GM12878 (cell line): ENCODE data around the gene PRMT7. TPM values are rescaled to one million over a fixed set of nuclear protein-coding genes. Genes with fewer than 3 reads are reported as not detected.

ENCODE experiments used
- ATAC-seq: fragments of 200-7000 bp; cut with Tn5 transposase; 3 replicates; pipeline ENCODE4 v1.9.1; 2020; ENCODE audit warnings: mild to moderate bottlenecking, moderate library complexity
- BruUV-seq: library from RNA; stranded (reverse); fragments of 400-500 nt; replicated peaks from 2 replicates; lab custom pipeline; 2021; lab: Mats Ljungman, UMichigan
- CTCF ChIA-PET: fragments of 300-600 bp; sonication (Branson Sonifier 250); formaldehyde crosslinking; extraction: SDS; loops from one replicate; lab custom pipeline; 2021; ENCODE audit warnings: inconsistent platforms; lab: Yijun Ruan, JAX
- POLR2A ChIA-PET: fragments of 350-600 bp; formaldehyde crosslinking; extraction: SDS; loops from one replicate; lab custom pipeline; 2021; ENCODE audit warnings: inconsistent platforms; lab: Charles Lee
- RAD21 ChIA-PET: fragments of 300-600 bp; sonication (Branson Sonifier 250); formaldehyde crosslinking; loops from one replicate; lab custom pipeline; 2023; ENCODE audit warnings: antibody characterized with exemption; ENCODE audit not compliant: unreplicated experiment; lab: Charles Lee
- SMC1A ChIA-PET: fragments of 300-600 bp; sonication (Branson Sonifier 250); formaldehyde crosslinking; loops from one replicate; lab custom pipeline; 2023; ENCODE audit not compliant: unreplicated experiment, uncharacterized antibody; lab: Charles Lee
- DNase-seq: peaks from one replicate; pipeline ENCODE4 v3.0.0-alpha.2; 2011; ENCODE audit warnings: low read depth, low spot score
- FAIRE-seq: peaks from 3 replicates; lab custom pipeline; 2011; peaks lifted over from hg19 to GRCh38; lab: Jason Lieb, UNC
- H2AFZ ChIP-seq: 2 replicates; pipeline ENCODE4 v1.6.0; 2011; ENCODE audit warnings: low read depth, low read length, control low read depth; ENCODE audit not compliant: control insufficient read depth
- H3K27ac ChIP-seq: 2 replicates; pipeline ENCODE4 v1.5.1; 2011; ENCODE audit warnings: control low read depth; ENCODE audit not compliant: control insufficient read depth, insufficient read depth
- H3K27me3 ChIP-seq, 2 experiments: replicated peaks in 1 of 2; 2 replicates each; pipeline versions ENCODE4 v1.6.0 to v1.6.1; 2011; ENCODE audit warnings: low read length in 1 of 2; ENCODE audit not compliant: control insufficient read depth in 2 of 2, insufficient read depth in 2 of 2
- H3K36me3 ChIP-seq, 2 experiments: 2 replicates each; pipeline ENCODE4 v1.5.1; 2011; ENCODE audit warnings: low read length in 1 of 2; ENCODE audit not compliant: control insufficient read depth in 2 of 2, insufficient read depth in 2 of 2
- H3K4me1 ChIP-seq: 2 replicates; pipeline ENCODE4 v1.6.1; 2011; ENCODE audit warnings: mild to moderate bottlenecking, low read length, moderate library complexity, mixed read lengths; ENCODE audit not compliant: control insufficient read depth, insufficient read depth
- H3K4me2 ChIP-seq: 2 replicates; pipeline ENCODE4 v1.6.0; 2011; ENCODE audit warnings: control low read depth; ENCODE audit not compliant: control insufficient read depth, insufficient read depth
- H3K4me3 ChIP-seq: fragments of 200-600 bp; sonication (generic); 2 replicates; pipeline ENCODE4 v1.5.1; 2016
- H3K79me2 ChIP-seq: 2 replicates; pipeline ENCODE4 v1.6.0; 2011; ENCODE audit warnings: low read length; ENCODE audit not compliant: control insufficient read depth, insufficient read depth
- H3K9ac ChIP-seq: 2 replicates; pipeline ENCODE4 v1.8.0; 2011; ENCODE audit warnings: low read length, control low read depth, mixed read lengths; ENCODE audit not compliant: control insufficient read depth, insufficient read depth
- H3K9me3 ChIP-seq: replicated peaks from 3 replicates; pipeline ENCODE4 v1.5.1; 2011; ENCODE audit warnings: mild to moderate bottlenecking, low read length; ENCODE audit not compliant: control insufficient read depth, insufficient read depth
- H4K20me1 ChIP-seq: 2 replicates; pipeline ENCODE4 v1.6.0; 2011; ENCODE audit not compliant: control insufficient read depth, insufficient read depth
- CBFB ChIP-seq: IDR thresholded peaks from 2 replicates; pipeline ENCODE4 v1.6.1; 2016; ENCODE audit warnings: antibody characterized with exemption, low read depth
- EED ChIP-seq: sonication (generic); IDR thresholded peaks from 2 replicates; pipeline ENCODE4 v1.6.1; 2016; ENCODE audit warnings: antibody characterized with exemption, low read depth
- HDGF ChIP-seq: fragments of 450-650 bp; IDR thresholded peaks from 2 replicates; pipeline ENCODE4 v1.6.1; 2016; ENCODE audit warnings: antibody characterized with exemption
- MXI1 ChIP-seq: fragments of 150-350 bp; IDR thresholded peaks from 2 replicates; pipeline ENCODE4 v1.6.1; 2011; ENCODE audit warnings: low read depth, mild to moderate bottlenecking, inconsistent platforms, low read length, improper control_type of control experiment
- MYC ChIP-seq: IDR thresholded peaks from 2 replicates; pipeline ENCODE4 v1.6.1; 2011; ENCODE audit warnings: mild to moderate bottlenecking, low read length, moderate library complexity, inconsistent platforms; ENCODE audit not compliant: insufficient read depth, insufficient replicate concordance, insufficient read length, severe bottlenecking
- NBN ChIP-seq: fragments of 450-650 bp; IDR thresholded peaks from 2 replicates; pipeline ENCODE4 v1.6.1; 2016
- NFXL1 ChIP-seq: fragments of 450-650 bp; IDR thresholded peaks from 2 replicates; pipeline ENCODE4 v1.6.1; 2017; ENCODE audit warnings: antibody characterized with exemption, mild to moderate bottlenecking, borderline replicate concordance
- NR2C1 ChIP-seq: fragments of 450-650 bp; IDR thresholded peaks from 2 replicates; pipeline ENCODE4 v1.6.1; 2017; ENCODE audit warnings: antibody characterized with exemption, mild to moderate bottlenecking, moderate library complexity
- NRF1 ChIP-seq: conservative IDR thresholded peaks from 2 replicates; pipeline ENCODE4 v1.6.1; 2011; ENCODE audit warnings: mild to moderate bottlenecking, low read depth, low read length, improper control_type of control experiment
- POLR2A ChIP-seq: IDR thresholded peaks from 2 replicates; pipeline ENCODE4 v1.6.1; 2011; ENCODE audit warnings: low read depth, mild to moderate bottlenecking, low read length
- POLR2AphosphoS2 ChIP-seq: IDR thresholded peaks from 2 replicates; pipeline ENCODE4 v1.6.1; 2011; ENCODE audit warnings: low read depth, mild to moderate bottlenecking, low read length, improper control_type of control experiment, moderate library complexity
- POLR2AphosphoS5 ChIP-seq: IDR thresholded peaks from 2 replicates; pipeline ENCODE4 v1.6.1; 2011; ENCODE audit warnings: mild to moderate bottlenecking, low read length, inconsistent platforms
- POU2F2 ChIP-seq: IDR thresholded peaks from 3 replicates; pipeline ENCODE4 v1.6.1; 2011; ENCODE audit warnings: low read depth, mild to moderate bottlenecking, low read length, borderline replicate concordance
- WRNIP1 ChIP-seq: IDR thresholded peaks from 2 replicates; pipeline ENCODE4 v1.6.1; 2011; ENCODE audit warnings: low read depth, low read length, improper control_type of control experiment, borderline replicate concordance
- ZBED1 ChIP-seq: IDR thresholded peaks from 2 replicates; pipeline ENCODE4 v1.6.1; 2016; ENCODE audit warnings: borderline replicate concordance
- ZSCAN29 ChIP-seq: fragments of 450-650 bp; IDR thresholded peaks from 2 replicates; pipeline ENCODE4 v1.6.1; 2017; ENCODE audit warnings: mild to moderate bottlenecking, moderate library complexity
- WGBS: methylation state at CpG from one replicate; pipeline ENCODE4 v1.1.6; 2016; ENCODE audit warnings: low lambda C conversion rate; ENCODE audit not compliant: insufficient replicate concordance, insufficient coverage; ENCODE audit errors: missing lambda C conversion rate; 5-methylcytosine and 5-hydroxymethylcytosine counted together
- in situ Hi-C: fragments of 300-500 bp; cut with MboI; formaldehyde crosslinking; loops from 9 replicates; pipeline ENCODE4 v1.14.3; 2018; ENCODE audit warnings: mixed read lengths
- intact Hi-C: fragments of 100-400 bp; cut with micrococcal nuclease; formaldehyde crosslinking; loops from one replicate; pipeline ENCODE4 v1.14.2; 2022; ENCODE audit not compliant: unreplicated experiment
- polyA plus RNA-seq, 11 experiments: library from polyadenylated mRNA; depleted of rRNA in 4 of 11; unstranded in 6 of 11; stranded (reverse) in 5 of 11; fragments of >200 nt; fragmentation: Nextera tagmentation in 4 of 11; fragmentation: Illumina TruSeq in 1 of 11; extraction: Ambion mirVana in 4 of 11; extraction: Trizol in 1 of 11; gene quantifications; 1 replicate in 1 of 11; 2 replicates in 10 of 11; pipeline versions ENCODE4 v1.2.1 to v1.2.3, GENCODE V29; 2011 to 2016; ENCODE audit warnings: inconsistent platforms in 2 of 11, missing spikeins in 2 of 11, low read depth in 1 of 11
- total RNA-seq, 4 experiments: library from RNA; depleted of rRNA in 3 of 4; stranded (reverse); fragments of >200 nt in 3 of 4; fragmentation: Illumina TruSeq in 1 of 4; extraction: Trizol in 1 of 4; gene quantifications; 2 replicates each; pipeline versions ENCODE4 v1.2.1 to v1.2.3, GENCODE V29; 2013 to 2021
- TF ChIP-seq, protein P1 (sequence below): fragments of 450-650 bp; IDR thresholded peaks from 2 replicates; pipeline ENCODE4 v1.6.1; 2016; ENCODE audit warnings: mild to moderate bottlenecking
- TF ChIP-seq, protein P2 (sequence below): fragments of 450-650 bp; IDR thresholded peaks from 2 replicates; pipeline ENCODE4 v1.6.1; 2017; ENCODE audit warnings: antibody characterized with exemption, mild to moderate bottlenecking, moderate library complexity

The PRMT7 gene
- total and polyA plus RNA-seq, 10 of the 15 experiments (the other 5 are each of a cell fraction or from before 2014, with no cell fraction given), result 5.1 to 56.1 (median 42.0) TPM

DNA sequence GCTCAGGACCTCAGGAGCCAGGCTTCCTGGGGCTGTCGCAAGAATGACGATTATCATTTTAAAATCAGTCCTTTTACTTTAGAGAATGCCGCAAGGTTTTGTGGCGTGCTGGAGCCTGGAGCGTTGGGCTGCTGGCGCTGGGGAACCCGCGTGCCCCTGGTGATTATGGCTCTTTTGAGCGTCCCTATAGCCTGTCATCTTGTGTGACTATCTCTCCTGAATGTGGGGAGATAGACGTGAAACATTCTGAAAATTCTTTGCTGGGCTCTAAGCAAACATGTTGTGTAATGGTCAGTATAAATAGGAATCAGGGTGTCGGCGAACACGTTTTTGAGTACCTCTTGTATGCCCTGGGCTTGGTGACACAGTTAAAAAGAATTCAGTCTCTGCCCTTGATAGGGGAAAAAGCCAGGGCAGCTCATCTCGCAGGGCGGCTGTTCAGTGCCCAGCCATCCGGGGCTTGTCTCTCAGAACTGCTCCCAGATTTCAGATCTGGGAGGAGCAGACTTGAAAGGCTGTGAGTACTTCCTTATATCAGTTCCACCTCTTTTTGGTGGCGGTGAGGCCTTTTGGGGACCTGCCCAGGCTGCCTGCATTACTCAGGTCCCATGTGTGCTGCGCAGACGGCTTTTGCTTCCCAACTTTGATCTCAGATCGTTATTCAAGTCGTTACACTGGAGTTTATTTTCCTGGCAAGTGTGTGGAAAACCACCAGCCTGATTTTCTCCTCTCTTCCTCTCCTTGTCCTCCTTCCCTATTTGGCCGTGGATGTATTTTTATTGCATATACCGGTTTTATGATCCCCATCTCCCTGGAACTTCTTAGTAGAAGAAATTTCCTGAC is 45.5 kb upstream of the PRMT7 start:
- DNase-seq, result no peak
- WGBS, result 1% methylated on average over 23 of the region's 23 CpGs
- RAD21 ChIA-PET, result interaction anchor here (1.0 to 10.2 kb wide), 5 partner anchors 19 to 60 kb away, joined by 4 to 399 read pairs (median 52); partner anchors contain the start of genes PRMT7 and SLC7A6OS
- CTCF ChIA-PET, result interaction anchor here (2.1 to 9.0 kb wide), 8 partner anchors 11 to 172 kb away, joined by 7 to 747 read pairs (median 77); partner anchors contain the start of genes PLA2G15, PRMT7 and SLC7A6OS
- H3K9me3 ChIP-seq, result no peaks in the 10 kb centered on the region
- peak overlapping the region; percentile 85 for H3K27ac ChIP-seq
- peak overlapping the region; percentile 82 for H3K4me2 ChIP-seq
- no TSS peak for BruUV-seq
- H3K9ac ChIP-seq, result peak overlapping the region; percentile 87
- peaks cover 22% of the 10 kb centered on the region for H3K4me1 ChIP-seq
- no peak for FAIRE-seq
- H3K27me3 ChIP-seq, result no peaks in the 10 kb centered on the region
- no peaks in the 10 kb centered on the region for H4K20me1 ChIP-seq
- H3K4me3 ChIP-seq, result peak overlapping the region; percentile 87
- POLR2A ChIA-PET, result interaction anchor here (0.6 to 4.7 kb wide), 4 partner anchors 16 to 54 kb away, joined by 4 to 51 read pairs (median 23); partner anchors contain the start of genes PRMT7 and SLC7A6OS
- H2AFZ ChIP-seq, result peak overlapping the region; percentile 76
- SMC1A ChIA-PET, result interaction anchor here (1.6 to 18.5 kb wide), 2 partner anchors 13 to 195 kb away, joined by 3 to 253 read pairs; no protein-coding TSS in a partner anchor
- peaks cover 67% of the 10 kb centered on the region for H3K79me2 ChIP-seq
- in situ Hi-C loops (no loop called here), intact Hi-C loops (loop anchor here (2.0 kb wide), 1 partner anchor 46 kb away; the partner anchor contains the start of genes PRMT7 and SLC7A6OS)
- ATAC-seq, result peak; percentile 38
- H3K36me3 ChIP-seq, result peaks cover 0 to 11% of the 10 kb centered on the region in 2 experiments; a peak in 1 of 4 replicates
- no peak for TF ChIP-seq ZSCAN29
- peak; percentile 14; the same call in 1 of the 2 replicates for TF ChIP-seq MXI1
- TF ChIP-seq, protein P1, sequence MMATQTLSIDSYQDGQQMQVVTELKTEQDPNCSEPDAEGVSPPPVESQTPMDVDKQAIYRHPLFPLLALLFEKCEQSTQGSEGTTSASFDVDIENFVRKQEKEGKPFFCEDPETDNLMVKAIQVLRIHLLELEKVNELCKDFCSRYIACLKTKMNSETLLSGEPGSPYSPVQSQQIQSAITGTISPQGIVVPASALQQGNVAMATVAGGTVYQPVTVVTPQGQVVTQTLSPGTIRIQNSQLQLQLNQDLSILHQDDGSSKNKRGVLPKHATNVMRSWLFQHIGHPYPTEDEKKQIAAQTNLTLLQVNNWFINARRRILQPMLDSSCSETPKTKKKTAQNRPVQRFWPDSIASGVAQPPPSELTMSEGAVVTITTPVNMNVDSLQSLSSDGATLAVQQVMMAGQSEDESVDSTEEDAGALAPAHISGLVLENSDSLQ, result 0 out of 2 replicates have a peak, but pooled peaks have one; percentile 3
- no peak for TF ChIP-seq ZBED1
- peak; percentile 67 for TF ChIP-seq POLR2AphosphoS5
- TF ChIP-seq MYC, result peak; percentile 50
- no peak for TF ChIP-seq POLR2A
- TF ChIP-seq EED, result peak; percentile 48; the same call in 1 of the 2 replicates
- no peak for TF ChIP-seq POLR2AphosphoS2
- TF ChIP-seq CBFB, result peak; percentile 10; the same call in 1 of the 2 replicates
- TF ChIP-seq NBN, result 0 out of 2 replicates have a peak, but pooled peaks have one; percentile 11
- no peak for TF ChIP-seq NFXL1
- no peak for TF ChIP-seq HDGF
- no peak for TF ChIP-seq WRNIP1
- TF ChIP-seq, protein P2, sequence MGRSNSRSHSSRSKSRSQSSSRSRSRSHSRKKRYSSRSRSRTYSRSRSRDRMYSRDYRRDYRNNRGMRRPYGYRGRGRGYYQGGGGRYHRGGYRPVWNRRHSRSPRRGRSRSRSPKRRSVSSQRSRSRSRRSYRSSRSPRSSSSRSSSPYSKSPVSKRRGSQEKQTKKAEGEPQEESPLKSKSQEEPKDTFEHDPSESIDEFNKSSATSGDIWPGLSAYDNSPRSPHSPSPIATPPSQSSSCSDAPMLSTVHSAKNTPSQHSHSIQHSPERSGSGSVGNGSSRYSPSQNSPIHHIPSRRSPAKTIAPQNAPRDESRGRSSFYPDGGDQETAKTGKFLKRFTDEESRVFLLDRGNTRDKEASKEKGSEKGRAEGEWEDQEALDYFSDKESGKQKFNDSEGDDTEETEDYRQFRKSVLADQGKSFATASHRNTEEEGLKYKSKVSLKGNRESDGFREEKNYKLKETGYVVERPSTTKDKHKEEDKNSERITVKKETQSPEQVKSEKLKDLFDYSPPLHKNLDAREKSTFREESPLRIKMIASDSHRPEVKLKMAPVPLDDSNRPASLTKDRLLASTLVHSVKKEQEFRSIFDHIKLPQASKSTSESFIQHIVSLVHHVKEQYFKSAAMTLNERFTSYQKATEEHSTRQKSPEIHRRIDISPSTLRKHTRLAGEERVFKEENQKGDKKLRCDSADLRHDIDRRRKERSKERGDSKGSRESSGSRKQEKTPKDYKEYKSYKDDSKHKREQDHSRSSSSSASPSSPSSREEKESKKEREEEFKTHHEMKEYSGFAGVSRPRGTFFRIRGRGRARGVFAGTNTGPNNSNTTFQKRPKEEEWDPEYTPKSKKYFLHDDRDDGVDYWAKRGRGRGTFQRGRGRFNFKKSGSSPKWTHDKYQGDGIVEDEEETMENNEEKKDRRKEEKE, result no peak
- TF ChIP-seq NR2C1, result no peak
- peak; percentile 45; the same call in 2 of the 3 replicates for TF ChIP-seq POU2F2
- TF ChIP-seq NRF1, result 0 out of 2 replicates have a peak, but pooled peaks have one; percentile 12
